Fibroblast of lung (primary cell): ENCODE data around the gene RYR1. TPM values are rescaled to one million over a fixed set of nuclear protein-coding genes. Genes with fewer than 3 reads are reported as not detected.

Experiments
- DNase-seq, 2 donors: peaks; one replicate each; pipeline versions ENCODE4 v3.0.0 to v3.0.0-alpha.2; 2010; ENCODE audit warnings: low read depth in 2 of 2
- H2AFZ ChIP-seq: 2 replicates; pipeline ENCODE4 v1.5.1; 2012; ENCODE audit warnings: low read length, control low read depth, inconsistent platforms
- H3K27ac ChIP-seq: 2 replicates; pipeline ENCODE4 v1.5.1; 2011; ENCODE audit warnings: low read length, control low read depth; ENCODE audit not compliant: insufficient read depth
- H3K27me3 ChIP-seq: 2 replicates; pipeline ENCODE4 v1.5.1; 2011; ENCODE audit warnings: mild to moderate bottlenecking, low read length; ENCODE audit not compliant: control insufficient read depth, insufficient read depth
- H3K36me3 ChIP-seq: 2 replicates; pipeline ENCODE4 v1.5.1; 2011; ENCODE audit warnings: low read length; ENCODE audit not compliant: control insufficient read depth, insufficient read depth
- H3K4me1 ChIP-seq: 2 replicates; pipeline ENCODE4 v1.5.1; 2011; ENCODE audit warnings: low read length; ENCODE audit not compliant: control insufficient read depth, insufficient read depth; ENCODE audit errors: extremely low read depth
- H3K4me2 ChIP-seq: 2 replicates; pipeline ENCODE4 v1.5.1; 2011; ENCODE audit warnings: low read length, control low read depth; ENCODE audit not compliant: insufficient read depth; ENCODE audit errors: extremely low read depth
- H3K4me3 ChIP-seq, 4 experiments: fragments of 200-600 bp in 1 of 4; sonication (generic) in 1 of 4; replicated peaks in 1 of 4; 2 replicates each; pipeline ENCODE4 v1.5.1; 2011 to 2016; ENCODE audit warnings: low read length in 4 of 4, low read depth in 3 of 4, mild to moderate bottlenecking in 3 of 4, control low read depth in 2 of 4, inconsistent platforms in 1 of 4, mixed read lengths in 1 of 4; ENCODE audit not compliant: insufficient read depth in 1 of 4; ENCODE audit errors: control extremely low read depth in 1 of 4
- H3K79me2 ChIP-seq: 2 replicates; pipeline ENCODE4 v1.5.1; 2012; ENCODE audit warnings: mild to moderate bottlenecking, low read length, inconsistent platforms; ENCODE audit not compliant: control insufficient read depth, insufficient read depth
- H3K9ac ChIP-seq: 2 replicates; pipeline ENCODE4 v1.5.1; 2011; ENCODE audit warnings: mild to moderate bottlenecking, low read length, control low read depth; ENCODE audit not compliant: insufficient read depth
- H3K9me3 ChIP-seq: 2 replicates; pipeline ENCODE4 v1.5.1; 2012; ENCODE audit warnings: low read depth, low read length; ENCODE audit not compliant: control insufficient read depth, insufficient read depth
- H4K20me1 ChIP-seq: 2 replicates; pipeline ENCODE4 v1.5.1; 2011; ENCODE audit warnings: low read length; ENCODE audit not compliant: control insufficient read depth, insufficient read depth; ENCODE audit errors: extremely low read depth
- EZH2 ChIP-seq: IDR thresholded peaks from 2 replicates; pipeline ENCODE4 v1.5.1; 2012; ENCODE audit warnings: low read length, control low read depth, mild to moderate bottlenecking; ENCODE audit errors: missing control alignments
- polyA plus RNA-seq, 2 donors: library from polyadenylated mRNA; depleted of rRNA in 1 of 2; stranded (reverse) in 1 of 2; unstranded in 1 of 2; fragments of >200 nt; gene quantifications; 2 replicates each; pipeline ENCODE4 v1.2.1, GENCODE V29; 2011 to 2012; ENCODE audit warnings: missing spikeins in 1 of 2
- total RNA-seq: library from RNA; depleted of rRNA; stranded (reverse); fragments of >200 nt; gene quantifications from 2 replicates; pipeline ENCODE4 v1.2.1, GENCODE V29; 2014
- TF ChIP-seq, protein P1 (sequence below), 2 donors: IDR thresholded peaks in 1 of 2; conservative IDR thresholded peaks in 1 of 2; 1 replicate in 1 of 2; 2 replicates in 1 of 2; pipeline ENCODE4 v1.5.1; 2011 to 2012; ENCODE audit warnings: low read length in 2 of 2, control low read depth in 1 of 2, inconsistent platforms in 1 of 2, low read depth in 1 of 2, mild to moderate bottlenecking in 1 of 2

The RYR1 gene
- total and polyA plus RNA-seq, 2 donors (not counting 1 experiment from before 2014, with no cell fraction given), result under 0.01 TPM

DNA sequence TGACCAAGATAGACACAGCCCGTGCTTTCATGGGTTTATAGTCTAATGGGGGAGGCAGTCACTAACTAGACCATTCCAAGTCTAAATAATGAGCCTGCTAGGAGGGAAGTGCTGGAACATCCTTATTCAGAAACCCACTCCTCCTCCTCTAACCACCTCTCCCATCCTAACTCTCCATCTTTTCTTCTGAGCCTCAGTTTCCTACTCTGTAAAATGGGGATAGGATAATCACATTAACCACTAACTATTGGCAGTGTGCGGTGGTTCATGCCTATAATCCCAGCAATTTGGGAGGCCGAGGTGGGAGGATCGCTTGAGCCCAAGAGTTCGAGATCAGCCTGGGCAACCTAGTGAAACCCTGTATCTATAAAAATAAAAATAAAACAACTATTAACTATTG is 115.6 kb downstream of the RYR1 start:
- TF ChIP-seq EZH2, result no peak
- TF ChIP-seq, protein P1, sequence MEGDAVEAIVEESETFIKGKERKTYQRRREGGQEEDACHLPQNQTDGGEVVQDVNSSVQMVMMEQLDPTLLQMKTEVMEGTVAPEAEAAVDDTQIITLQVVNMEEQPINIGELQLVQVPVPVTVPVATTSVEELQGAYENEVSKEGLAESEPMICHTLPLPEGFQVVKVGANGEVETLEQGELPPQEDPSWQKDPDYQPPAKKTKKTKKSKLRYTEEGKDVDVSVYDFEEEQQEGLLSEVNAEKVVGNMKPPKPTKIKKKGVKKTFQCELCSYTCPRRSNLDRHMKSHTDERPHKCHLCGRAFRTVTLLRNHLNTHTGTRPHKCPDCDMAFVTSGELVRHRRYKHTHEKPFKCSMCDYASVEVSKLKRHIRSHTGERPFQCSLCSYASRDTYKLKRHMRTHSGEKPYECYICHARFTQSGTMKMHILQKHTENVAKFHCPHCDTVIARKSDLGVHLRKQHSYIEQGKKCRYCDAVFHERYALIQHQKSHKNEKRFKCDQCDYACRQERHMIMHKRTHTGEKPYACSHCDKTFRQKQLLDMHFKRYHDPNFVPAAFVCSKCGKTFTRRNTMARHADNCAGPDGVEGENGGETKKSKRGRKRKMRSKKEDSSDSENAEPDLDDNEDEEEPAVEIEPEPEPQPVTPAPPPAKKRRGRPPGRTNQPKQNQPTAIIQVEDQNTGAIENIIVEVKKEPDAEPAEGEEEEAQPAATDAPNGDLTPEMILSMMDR (conservative IDR thresholded peaks at IDR 0.05 in 1 of 2, IDR thresholded peaks at IDR 0.05 in 1 of 2; ENCODE audit: low read depth in 1 of 2, low read length in 2 of 2), result no peak
- Histone ChIP-seq H3K36me3 (no peaks in the 10 kb centered on the region), H3K4me3 (no peak overlapping the region)

DNA sequence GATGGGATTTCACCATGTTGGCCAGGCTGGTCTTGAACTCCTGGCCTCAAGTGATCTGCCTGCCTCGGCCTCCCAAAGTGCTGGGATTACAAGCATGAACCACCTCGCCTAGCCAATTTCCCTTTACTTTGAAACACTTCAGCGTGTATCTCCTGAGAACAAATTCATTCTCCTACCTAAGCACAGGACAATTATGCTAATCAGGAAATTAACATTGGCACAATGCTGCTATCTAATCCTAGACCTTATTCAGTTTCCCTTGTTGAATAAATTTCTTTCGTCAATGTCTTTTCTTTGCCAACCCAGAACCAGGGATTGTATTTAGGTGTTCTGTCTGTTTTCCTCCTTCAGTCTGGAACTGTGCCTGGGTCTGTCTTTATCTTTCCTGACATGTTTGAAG is 116.5 kb downstream of the RYR1 start:
- no peak for DNase-seq
- H3K36me3 ChIP-seq, result no peaks in the 10 kb centered on the region
- H3K4me1 ChIP-seq, result no peaks in the 10 kb centered on the region
- no peak overlapping the region for H3K27ac ChIP-seq
- no peak overlapping the region for H2AFZ ChIP-seq
- H3K4me2 ChIP-seq, result no peak overlapping the region
- H3K4me3 ChIP-seq, result no peak overlapping the region
- no peaks in the 10 kb centered on the region for H4K20me1 ChIP-seq
- H3K79me2 ChIP-seq, result no peaks in the 10 kb centered on the region
- no peak overlapping the region for H3K9ac ChIP-seq
- no peak for TF ChIP-seq EZH2
- TF ChIP-seq, protein P1 (conservative IDR thresholded peaks at IDR 0.05 in 1 of 2, IDR thresholded peaks at IDR 0.05 in 1 of 2; ENCODE audit: low read depth in 1 of 2, low read length in 2 of 2), result no peak
- no peaks in the 10 kb centered on the region for H3K9me3 ChIP-seq
- H3K27me3 ChIP-seq, result no peaks in the 10 kb centered on the region

More for the DNA sequence above, 115.6 kb downstream of the RYR1 start:
- Histone ChIP-seq H3K4me1 (no peaks in the 10 kb centered on the region), H3K9me3 (no peaks in the 10 kb centered on the region), H2AFZ (no peak overlapping the region), H3K9ac (no peak overlapping the region), H3K4me2 (no peak overlapping the region), H3K79me2 (no peaks in the 10 kb centered on the region), H4K20me1 (no peaks in the 10 kb centered on the region), H3K27ac (no peak overlapping the region), H3K27me3 (no peaks in the 10 kb centered on the region)
- no peak for DNase-seq

DNA sequence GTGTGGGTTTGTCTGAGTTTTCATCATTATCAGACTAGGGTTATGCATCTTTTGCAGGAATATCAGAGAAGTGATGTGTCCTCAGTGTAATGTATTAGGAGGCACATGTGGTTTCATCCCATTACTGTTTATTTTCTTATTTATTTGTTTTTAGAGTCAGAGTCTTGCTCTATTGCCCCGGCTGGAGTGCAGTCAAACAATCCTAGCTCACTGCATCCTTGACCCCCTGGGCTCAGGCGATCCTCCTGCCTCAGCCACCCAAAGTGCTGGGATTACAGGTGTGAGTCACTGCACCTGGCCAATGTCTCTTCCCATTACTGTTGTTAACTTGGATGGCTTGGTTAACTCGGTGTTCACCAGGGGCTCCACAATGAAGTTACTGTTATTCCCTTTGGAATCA is 116.9 kb downstream of the RYR1 start:
- H3K27ac ChIP-seq, result no peak overlapping the region
- no peak for TF ChIP-seq EZH2
- TF ChIP-seq, protein P1 (conservative IDR thresholded peaks at IDR 0.05 in 1 of 2, IDR thresholded peaks at IDR 0.05 in 1 of 2; ENCODE audit: low read depth in 1 of 2, low read length in 2 of 2), result no peak
- H3K4me1 ChIP-seq, result no peaks in the 10 kb centered on the region
- no peaks in the 10 kb centered on the region for H3K9me3 ChIP-seq
- no peak overlapping the region for H3K4me2 ChIP-seq
- no peak for DNase-seq
- no peaks in the 10 kb centered on the region for H3K79me2 ChIP-seq
- no peaks in the 10 kb centered on the region for H4K20me1 ChIP-seq
- no peaks in the 10 kb centered on the region for H3K27me3 ChIP-seq
- no peak overlapping the region for H3K4me3 ChIP-seq
- H3K9ac ChIP-seq, result no peak overlapping the region
- no peak overlapping the region for H2AFZ ChIP-seq
- H3K36me3 ChIP-seq, result no peaks in the 10 kb centered on the region
